SK-N-SH (cell line): ENCODE results near the gene VEGFB.

Experiments used
- CTCF ChIP-seq: fragments of 200-600 bp; sonication (generic); IDR thresholded peaks from 2 replicates; pipeline ENCODE4 v1.6.1; 2017; ENCODE audit warnings: antibody characterized with exemption, mild to moderate bottlenecking, moderate library complexity
- ELF1 ChIP-seq: IDR thresholded peaks from 2 replicates; pipeline ENCODE4 v1.4.0; 2012
- EP300 ChIP-seq, 2 experiments: IDR thresholded peaks; 2 replicates each; pipeline versions ENCODE4 v1.4.0 to v1.6.1; 2012; ENCODE audit warnings: borderline replicate concordance in 1 of 2, low read depth in 1 of 2, low read length in 1 of 2
- EZH2phosphoT487 ChIP-seq: fragments of 200-600 bp; sonication (generic); IDR thresholded peaks from 2 replicates; pipeline ENCODE4 v1.6.1; 2017; ENCODE audit warnings: low read depth, mixed run types, mild to moderate bottlenecking, antibody characterized with exemption, moderate library complexity, borderline replicate concordance
- JUND ChIP-seq: IDR thresholded peaks from 2 replicates; pipeline ENCODE4 v1.4.0; 2012
- MXI1 ChIP-seq: IDR thresholded peaks from 2 replicates; pipeline ENCODE4 v1.6.1; 2012; ENCODE audit warnings: mild to moderate bottlenecking, low read depth, low read length, improper control_type of control experiment
- POLR2AphosphoS5 ChIP-seq: IDR thresholded peaks from 2 replicates; pipeline ENCODE4 v1.6.1; 2012; ENCODE audit warnings: low read depth, low read length
- RCOR1 ChIP-seq: fragments of 150-350 bp; IDR thresholded peaks from 2 replicates; pipeline ENCODE4 v1.6.1; 2017; ENCODE audit warnings: antibody characterized with exemption, low read length
- REST ChIP-seq: IDR thresholded peaks from 2 replicates; pipeline ENCODE4 v1.6.1; 2012; ENCODE audit warnings: mild to moderate bottlenecking, low read depth, low read length, moderate library complexity
- TAF1 ChIP-seq: IDR thresholded peaks from 2 replicates; pipeline ENCODE4 v1.6.1; 2012; ENCODE audit warnings: low read depth, mild to moderate bottlenecking, low read length, moderate library complexity, borderline replicate concordance
- USF2 ChIP-seq: fragments of 150-350 bp; IDR thresholded peaks from 2 replicates; pipeline ENCODE4 v1.6.1; 2017; ENCODE audit warnings: antibody characterized with exemption, low read length, low read depth, borderline replicate concordance

- TF ChIP-seq POLR2AphosphoS5 (peak; percentile 65; the same call in 1 of the 2 replicates), CTCF (no peak), REST (no peak), ELF1 (no peak), MXI1 (no peak; the same call in 1 of the 2 replicates), EZH2phosphoT487 (no peak), USF2 (no peak), EP300 (IDR thresholded peaks at IDR 0.05; ENCODE audit: borderline replicate concordance in 1 of 2, low read depth in 1 of 2, low read length in 1 of 2) (no peak), RCOR1 (no peak), JUND (no peak), TAF1 (peak; percentile 66)
These were observed 7.3 kb downstream of the VEGFB start for GRCh38 chr11:64241491-64242374.
